A673 (cell line): ENCODE measurements around the gene INTS1.

ENCODE experiments used
- CTCF ChIP-seq: fragments of 300-800, 200-600 bp; sonication (generic); conservative IDR thresholded peaks from 2 replicates; pipeline ENCODE4 v1.5.1; 2017; ENCODE audit warnings: low read depth, mild to moderate bottlenecking, antibody characterized with exemption, low read length, moderate library complexity, mixed read lengths
- EZH2 ChIP-seq: fragments of 200-600 bp; sonication (generic); IDR thresholded peaks from 2 replicates; pipeline ENCODE4 v1.6.1; 2017; ENCODE audit warnings: borderline replicate concordance, low read depth, mild to moderate bottlenecking, mixed read lengths, antibody characterized with exemption, low read length; ENCODE audit not compliant: poor library complexity, severe bottlenecking

GRCh38 chr7:1531979-1532455 is 27.8 kb upstream of the INTS1 start:
- TF ChIP-seq CTCF: no peak
- no peak for TF ChIP-seq EZH2
